Keratinocyte (primary cell): Measurements from ENCODE around the gene IL19. TPM values are rescaled to one million over a fixed set of nuclear protein-coding genes. Genes with fewer than 3 reads are reported as not detected.

ENCODE experiments used
- DNase-seq: peaks from one replicate; pipeline ENCODE4 v3.0.0-alpha.2; 2011; ENCODE audit warnings: low read depth, missing footprints, low spot score
- FAIRE-seq: peaks from 2 replicates; lab custom pipeline; 2011; peaks lifted over from hg19 to GRCh38; lab: Jason Lieb, UNC
- H2AFZ ChIP-seq: 2 replicates; pipeline ENCODE4 v1.6.0; 2012; ENCODE audit warnings: low read length, control low read depth, inconsistent platforms; ENCODE audit not compliant: control insufficient read depth
- H3K27ac ChIP-seq: 2 replicates; pipeline ENCODE4 v1.5.1; 2011; ENCODE audit warnings: low read length; ENCODE audit not compliant: control insufficient read depth, insufficient read depth
- H3K27me3 ChIP-seq: 3 replicates; pipeline ENCODE4 v1.6.0; 2011; ENCODE audit warnings: low read length; ENCODE audit not compliant: control insufficient read depth, insufficient read depth; ENCODE audit errors: extremely low read depth
- H3K36me3 ChIP-seq, 2 experiments: 2 replicates in 1 of 2; 3 replicates in 1 of 2; pipeline ENCODE4 v1.5.1; 2011; ENCODE audit warnings: low read length in 2 of 2, mild to moderate bottlenecking in 1 of 2; ENCODE audit not compliant: control insufficient read depth in 2 of 2, insufficient read depth in 2 of 2; ENCODE audit errors: extremely low read depth in 1 of 2
- H3K4me1 ChIP-seq: 3 replicates; pipeline ENCODE4 v1.5.1; 2011; ENCODE audit warnings: low read length; ENCODE audit not compliant: control insufficient read depth, insufficient read depth; ENCODE audit errors: extremely low read depth
- H3K4me2 ChIP-seq: 3 replicates; pipeline ENCODE4 v1.6.0; 2011; ENCODE audit warnings: low read depth, low read length; ENCODE audit not compliant: control insufficient read depth, insufficient read depth; ENCODE audit errors: extremely low read depth
- H3K4me3 ChIP-seq, 3 experiments: fragments of 200-600 bp in 1 of 3; sonication (generic) in 1 of 3; 2 replicates in 2 of 3; 3 replicates in 1 of 3; pipeline ENCODE4 v1.5.1; 2011 to 2016; ENCODE audit warnings: low read length in 3 of 3, mild to moderate bottlenecking in 3 of 3, control low read depth in 2 of 3, inconsistent platforms in 1 of 3, low read depth in 1 of 3, mixed read lengths in 1 of 3, mixed run types in 1 of 3, moderate library complexity in 1 of 3; ENCODE audit not compliant: control insufficient read depth in 2 of 3, insufficient read depth in 2 of 3; ENCODE audit errors: extremely low read depth in 1 of 3
- H3K79me2 ChIP-seq: 2 replicates; pipeline ENCODE4 v1.6.0; 2012; ENCODE audit warnings: low read length; ENCODE audit not compliant: control insufficient read depth, insufficient read depth
- H3K9ac ChIP-seq: 3 replicates; pipeline ENCODE4 v1.6.0; 2011; ENCODE audit warnings: low read length; ENCODE audit not compliant: control insufficient read depth, insufficient read depth; ENCODE audit errors: extremely low read depth
- H3K9me1 ChIP-seq: 3 replicates; pipeline ENCODE4 v1.6.0; 2011; ENCODE audit warnings: low read length; ENCODE audit not compliant: control insufficient read depth, insufficient read depth; ENCODE audit errors: extremely low read depth
- H3K9me3 ChIP-seq: 2 replicates; pipeline ENCODE4 v1.5.1; 2012; ENCODE audit warnings: low read depth, low read length; ENCODE audit not compliant: control insufficient read depth
- H4K20me1 ChIP-seq: 3 replicates; pipeline ENCODE4 v1.6.0; 2011; ENCODE audit warnings: low read length; ENCODE audit not compliant: control insufficient read depth, insufficient read depth; ENCODE audit errors: extremely low read depth
- EZH2 ChIP-seq: IDR thresholded peaks from one replicate; pipeline ENCODE4 v1.6.1; 2012; ENCODE audit warnings: inconsistent platforms, mild to moderate bottlenecking, low read length, moderate library complexity
- dilution Hi-C: fragments of 300-500 bp; cut with MboI; formaldehyde crosslinking; loops from one replicate; pipeline ENCODE4 v1.7.0; 2020; ENCODE audit warnings: low sequenced_read_pairs; ENCODE audit not compliant: extremely low pct_ligation_motif_present
- polyA plus RNA-seq, 5 experiments: library from polyadenylated mRNA; depleted of rRNA in 3 of 5; stranded (reverse) in 3 of 5; stranded (forward) in 1 of 5; unstranded in 1 of 5; fragments of >200 nt; gene quantifications; 1 replicate in 1 of 5; 2 replicates in 3 of 5; 3 replicates in 1 of 5; pipeline versions ENCODE4 v1.2.1 to v1.2.3, GENCODE V29; 2011 to 2012; ENCODE audit warnings: missing spikeins in 2 of 5, low read depth in 1 of 5, low replicate concordance in 1 of 5
- TF ChIP-seq, protein P1 (sequence below), 3 experiments: IDR thresholded peaks in 1 of 3; conservative IDR thresholded peaks in 1 of 3; optimal IDR thresholded peaks in 1 of 3; 2 replicates in 2 of 3; 3 replicates in 1 of 3; pipeline versions ENCODE3 to v1.5.1; 2011; ENCODE audit warnings: low read length in 3 of 3, mild to moderate bottlenecking in 3 of 3, moderate library complexity in 2 of 3, control low read depth in 1 of 3, inconsistent platforms in 1 of 3; ENCODE audit not compliant: insufficient read depth in 2 of 3; ENCODE audit errors: extremely low read depth in 1 of 3

IL19 gene
- polyA plus RNA-seq, 1 donor (not counting 4 experiments of a cell fraction or from before 2014, with no cell fraction given) = not detected

DNA sequence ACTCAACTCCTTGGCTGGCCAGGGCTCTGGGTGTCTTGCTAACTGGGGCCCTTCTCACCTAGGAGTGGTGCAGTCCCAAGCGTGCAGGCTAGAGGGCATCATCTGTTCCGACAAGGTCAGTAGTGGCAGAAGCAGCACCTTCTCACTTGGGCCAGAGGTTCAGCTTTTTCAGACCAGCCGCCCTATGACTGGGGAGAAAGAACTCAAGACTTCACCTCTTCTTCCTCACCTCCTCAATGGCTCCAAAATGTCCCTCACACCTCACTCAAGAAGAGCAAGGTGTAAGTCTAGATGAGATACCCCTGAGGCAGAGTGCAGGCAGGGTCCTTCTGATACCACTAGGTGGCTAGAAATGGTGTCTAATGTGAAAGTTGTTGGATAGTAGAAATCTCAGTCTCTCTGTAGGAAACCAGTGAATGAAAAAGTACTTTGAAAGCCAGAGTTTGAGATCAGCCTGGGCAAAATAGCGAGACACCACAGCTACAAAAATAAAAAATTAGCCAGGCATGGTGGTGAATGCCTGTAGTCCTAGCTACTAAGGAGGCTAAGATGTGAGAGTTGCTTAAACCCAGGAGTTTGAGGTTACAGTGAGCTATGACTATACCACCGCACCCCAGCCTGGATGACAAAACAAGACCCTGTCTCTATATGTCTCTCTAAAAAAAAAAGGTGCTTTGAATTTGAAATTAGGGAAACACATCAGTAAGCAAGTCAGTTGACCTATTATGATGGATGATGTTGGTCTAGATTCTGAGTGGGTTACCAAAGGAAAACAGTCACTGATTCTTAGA, 86.3 kb downstream of the IL19 start:
- H3K27ac ChIP-seq = no peak overlapping the region
- H3K9ac ChIP-seq = no peak overlapping the region
- no peaks in the 10 kb centered on the region for H4K20me1 ChIP-seq
- no peaks in the 10 kb centered on the region for H3K27me3 ChIP-seq
- FAIRE-seq (no peak), DNase-seq (no peak)
- peaks cover 5% of the 10 kb centered on the region for H3K4me1 ChIP-seq
- H3K36me3 ChIP-seq = no peaks in the 10 kb centered on the region
- dilution Hi-C loops = no loop called here
- H3K4me3 ChIP-seq = no peak overlapping the region
- H3K9me1 ChIP-seq = no peaks in the 10 kb centered on the region
- H3K9me3 ChIP-seq = no peaks in the 10 kb centered on the region
- no peak overlapping the region for H2AFZ ChIP-seq
- TF ChIP-seq EZH2 = no peak
- TF ChIP-seq, protein P1, sequence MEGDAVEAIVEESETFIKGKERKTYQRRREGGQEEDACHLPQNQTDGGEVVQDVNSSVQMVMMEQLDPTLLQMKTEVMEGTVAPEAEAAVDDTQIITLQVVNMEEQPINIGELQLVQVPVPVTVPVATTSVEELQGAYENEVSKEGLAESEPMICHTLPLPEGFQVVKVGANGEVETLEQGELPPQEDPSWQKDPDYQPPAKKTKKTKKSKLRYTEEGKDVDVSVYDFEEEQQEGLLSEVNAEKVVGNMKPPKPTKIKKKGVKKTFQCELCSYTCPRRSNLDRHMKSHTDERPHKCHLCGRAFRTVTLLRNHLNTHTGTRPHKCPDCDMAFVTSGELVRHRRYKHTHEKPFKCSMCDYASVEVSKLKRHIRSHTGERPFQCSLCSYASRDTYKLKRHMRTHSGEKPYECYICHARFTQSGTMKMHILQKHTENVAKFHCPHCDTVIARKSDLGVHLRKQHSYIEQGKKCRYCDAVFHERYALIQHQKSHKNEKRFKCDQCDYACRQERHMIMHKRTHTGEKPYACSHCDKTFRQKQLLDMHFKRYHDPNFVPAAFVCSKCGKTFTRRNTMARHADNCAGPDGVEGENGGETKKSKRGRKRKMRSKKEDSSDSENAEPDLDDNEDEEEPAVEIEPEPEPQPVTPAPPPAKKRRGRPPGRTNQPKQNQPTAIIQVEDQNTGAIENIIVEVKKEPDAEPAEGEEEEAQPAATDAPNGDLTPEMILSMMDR (optimal IDR thresholded peaks at IDR 0.05 in 1 of 3, IDR thresholded peaks at IDR 0.05 in 1 of 3, conservative IDR thresholded peaks at IDR 0.05 in 1 of 3; ENCODE audit: extremely low read depth in 1 of 3, insufficient read depth in 2 of 3, low read length in 3 of 3) = peak in 1 of 3 experiments; percentile 19
- H3K79me2 ChIP-seq = no peaks in the 10 kb centered on the region
- H3K4me2 ChIP-seq = no peak overlapping the region

DNA sequence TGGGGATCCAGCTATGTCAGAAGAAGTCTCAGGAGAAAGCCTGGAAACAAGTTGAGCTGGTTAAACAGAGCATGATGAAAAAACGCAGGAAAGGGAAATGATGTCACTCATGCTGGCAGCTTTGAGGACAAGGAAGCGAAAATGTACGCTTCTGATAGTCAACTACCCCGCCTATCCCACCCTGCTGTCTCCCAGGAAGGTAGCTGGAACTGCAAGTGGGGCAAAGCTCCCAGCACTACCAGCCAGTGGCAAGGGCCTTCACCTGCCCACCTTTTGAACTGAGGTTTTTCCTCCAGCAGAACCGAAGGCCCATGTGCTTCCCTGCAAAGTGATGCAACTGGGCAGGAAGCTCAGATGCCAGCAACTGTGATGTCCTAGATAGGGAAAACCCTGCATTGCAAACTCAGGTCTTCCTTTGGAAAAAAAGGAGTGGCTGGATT, 88.5 kb downstream of the IL19 start:
- TF ChIP-seq, protein P1 (optimal IDR thresholded peaks at IDR 0.05 in 1 of 3, IDR thresholded peaks at IDR 0.05 in 1 of 3, conservative IDR thresholded peaks at IDR 0.05 in 1 of 3; ENCODE audit: extremely low read depth in 1 of 3, insufficient read depth in 2 of 3, low read length in 3 of 3) = no peak
- no peak for TF ChIP-seq EZH2
- Histone ChIP-seq H3K79me2 (no peaks in the 10 kb centered on the region), H2AFZ (peak overlapping the region; percentile 80), H3K9me1 (no peaks in the 10 kb centered on the region), H3K27ac (no peak overlapping the region), H3K36me3 (no peaks in the 10 kb centered on the region), H3K4me2 (no peak overlapping the region), H3K9me3 (no peaks in the 10 kb centered on the region), H3K27me3 (no peaks in the 10 kb centered on the region), H3K9ac (peak overlapping the region; percentile 16), H4K20me1 (no peaks in the 10 kb centered on the region), H3K4me3 (no peak overlapping the region), H3K4me1 (peaks cover 13% of the 10 kb centered on the region)
- DNase-seq (no peak), FAIRE-seq (no peak)
- dilution Hi-C loops = no loop called here
